ENCODE measurements around the gene LRP4.

LRP4 gene

GRCh38 chr11:46918788-46919513 is 601 bp upstream of the LRP4 start:
- DNase-seq (ENCODE audit: low read depth), result no peak

- DNase-seq (ENCODE audit: low read depth), result no peak
These were observed 628 bp downstream of the LRP4 start for GRCh38 chr11:46917762-46918082.

- no peak for DNase-seq (ENCODE audit: low read depth)
These were observed 1.1 kb downstream of the LRP4 start for GRCh38 chr11:46917109-46917761.

GRCh38 chr11:46916286-46917108 is 1.9 kb downstream of the LRP4 start:
- peak; percentile 63 for DNase-seq (ENCODE audit: low read depth)

- no peak for DNase-seq (ENCODE audit: low read depth)
These were observed 3.4 kb downstream of the LRP4 start for GRCh38 chr11:46914910-46915309.

- DNase-seq (ENCODE audit: low read depth), result no peak
These were observed 4.0 kb downstream of the LRP4 start for GRCh38 chr11:46914363-46914762.

GRCh38 chr11:46913484-46913883 is 4.9 kb downstream of the LRP4 start:
- no peak for DNase-seq (ENCODE audit: low read depth)

- no peak for DNase-seq (ENCODE audit: low read depth)
These were observed 5.7 kb downstream of the LRP4 start for GRCh38 chr11:46912526-46913150.

- DNase-seq (ENCODE audit: low read depth), result no peak
These were observed 10.7 kb downstream of the LRP4 start for GRCh38 chr11:46907606-46908005.

GRCh38 chr11:46906609-46907041 is 11.7 kb downstream of the LRP4 start:
- peak; percentile 25 for DNase-seq (ENCODE audit: low read depth)

- DNase-seq (ENCODE audit: low read depth), result no peak
These were observed 12.5 kb downstream of the LRP4 start for GRCh38 chr11:46905806-46906205.

GRCh38 chr11:46903846-46904245 is 14.5 kb downstream of the LRP4 start:
- DNase-seq (ENCODE audit: low read depth), result no peak

GRCh38 chr11:46902694-46903093 is 15.7 kb downstream of the LRP4 start:
- DNase-seq (ENCODE audit: low read depth), result no peak

GRCh38 chr11:46901156-46901555 is 17.2 kb downstream of the LRP4 start:
- no peak for DNase-seq (ENCODE audit: low read depth)

GRCh38 chr11:46900091-46900746 is 18.1 kb downstream of the LRP4 start:
- DNase-seq (ENCODE audit: low read depth), result no peak

GRCh38 chr11:46899501-46900025 is 18.8 kb downstream of the LRP4 start:
- DNase-seq (ENCODE audit: low read depth), result no peak

GRCh38 chr11:46898396-46899095 is 19.8 kb downstream of the LRP4 start:
- no peak for DNase-seq (ENCODE audit: low read depth)

- DNase-seq (ENCODE audit: low read depth), result peak; percentile 55
These were observed 21.5 kb downstream of the LRP4 start for GRCh38 chr11:46896719-46897406.

GRCh38 chr11:46895821-46896220 is 22.5 kb downstream of the LRP4 start:
- DNase-seq (ENCODE audit: low read depth), result no peak

- no peak for DNase-seq (ENCODE audit: low read depth)
These were observed 23.4 kb downstream of the LRP4 start for GRCh38 chr11:46894961-46895360.

GRCh38 chr11:46894506-46894905 is 23.8 kb downstream of the LRP4 start:
- DNase-seq (ENCODE audit: low read depth), result no peak

All from iris pigment epithelial cell (primary cell).